Measurements from ENCODE around the gene TNFRSF8. TPM values are rescaled to one million over a fixed set of nuclear protein-coding genes. Genes with fewer than 3 reads are reported as not detected.

Gene TNFRSF8
- total RNA-seq, 1 experiment from 2014 or later = not detected

DNA sequence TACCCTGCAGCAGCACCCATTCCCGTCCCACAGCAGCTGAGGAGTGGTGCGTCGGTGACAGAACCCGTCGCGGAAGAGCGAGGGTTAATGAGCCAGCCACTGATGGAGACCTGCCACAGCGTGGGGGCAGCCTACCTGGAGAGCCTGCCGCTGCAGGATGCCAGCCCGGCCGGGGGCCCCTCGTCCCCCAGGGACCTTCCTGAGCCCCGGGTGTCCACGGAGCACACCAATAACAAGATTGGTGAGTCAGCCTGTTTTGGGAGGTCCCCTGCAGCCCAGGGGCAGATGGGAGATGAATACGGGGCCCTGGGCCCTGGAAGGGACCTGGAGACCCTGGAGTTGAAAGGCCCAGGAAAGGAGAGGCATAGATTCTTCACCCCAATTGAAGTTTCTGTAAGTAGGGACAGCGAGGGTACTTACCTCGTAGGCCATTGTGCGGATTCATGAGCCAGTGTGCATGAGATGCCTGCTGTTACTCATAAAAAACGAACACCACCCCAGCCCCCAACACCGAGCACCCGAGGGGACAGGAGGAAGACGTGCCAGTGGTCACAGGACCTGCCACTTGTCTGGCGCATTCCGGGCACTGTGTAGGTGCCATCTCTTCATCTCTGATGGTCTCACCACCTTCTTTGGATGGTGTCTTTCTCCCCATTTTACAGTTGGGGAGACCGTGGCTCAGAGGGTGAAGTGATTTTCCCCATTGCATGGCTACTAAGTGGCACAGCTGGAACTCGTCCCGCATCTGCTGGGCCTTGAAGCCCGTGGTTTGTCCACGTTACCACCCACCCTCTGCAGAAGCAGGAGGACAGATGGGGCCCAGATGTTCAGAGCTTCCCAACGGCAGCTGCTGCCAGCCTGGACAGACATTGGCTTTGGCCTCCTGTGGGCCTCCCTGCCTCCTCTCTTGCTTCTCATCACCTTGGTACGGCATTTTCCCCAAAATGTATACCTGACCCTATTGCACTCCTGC lies 75.4 kb downstream of the TNFRSF8 start:
- no peak for DNase-seq (ENCODE audit: low spot score)
- Histone ChIP-seq H3K27ac (ENCODE audit: low read depth, low read length, poor library complexity, severe bottlenecking) (no peak overlapping the region), H3K4me1 (ENCODE audit: insufficient read depth, low read length, poor library complexity, severe bottlenecking) (no peaks in the 10 kb centered on the region), H3K27me3 (replicated peaks; ENCODE audit: insufficient read depth, low read depth, low read length, poor library complexity) (no peaks in the 10 kb centered on the region), H3K9me3 (ENCODE audit: low read depth, low read length, poor library complexity, severe bottlenecking) (no peaks in the 10 kb centered on the region), H3K36me3 (ENCODE audit: insufficient read depth, low read length, poor library complexity, severe bottlenecking) (no peaks in the 10 kb centered on the region), H3K4me3 (ENCODE audit: low read depth, low read length, poor library complexity, severe bottlenecking) (no peak overlapping the region)
- intact Hi-C loops (cut with micrococcal nuclease; ENCODE audit: unreplicated experiment) = no loop called here
- BruUV-seq (replicated peaks) = no TSS peak
- ChIA-PET POLR2A (ENCODE audit: low non-redundant PET) (no interaction called here), CTCF (no interaction called here)
- TF ChIP-seq EZH2 (IDR thresholded peaks at IDR 0.05; ENCODE audit: borderline replicate concordance, low read depth, low read length, poor library complexity, severe bottlenecking) (no peak), CTCF (conservative IDR thresholded peaks at IDR 0.05; ENCODE audit: low read depth, low read length) (no peak)

DNA sequence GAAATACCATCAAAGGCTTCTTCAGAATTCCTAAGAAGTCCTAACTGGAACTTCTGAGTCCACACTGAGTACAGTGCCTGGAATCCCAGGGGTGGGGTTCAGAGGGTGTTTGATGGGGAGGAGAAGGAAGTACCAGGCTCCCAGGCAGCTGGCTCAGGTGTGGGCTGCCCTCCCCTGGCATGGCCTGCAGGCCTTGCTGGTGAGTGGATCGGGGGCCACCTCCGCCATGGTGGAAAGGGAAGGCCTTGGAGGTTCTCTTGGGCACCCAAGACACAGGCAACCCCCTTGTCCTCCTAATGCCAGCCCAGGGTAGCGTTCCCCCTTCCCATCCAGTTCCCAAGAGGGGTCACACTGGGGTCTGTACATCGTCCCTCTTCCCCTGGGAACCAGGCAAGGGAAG lies 76.9 kb downstream of the TNFRSF8 start:
- Histone ChIP-seq H3K36me3 (ENCODE audit: insufficient read depth, low read length, poor library complexity, severe bottlenecking) (no peaks in the 10 kb centered on the region), H3K27ac (ENCODE audit: low read depth, low read length, poor library complexity, severe bottlenecking) (no peak overlapping the region), H3K4me1 (ENCODE audit: insufficient read depth, low read length, poor library complexity, severe bottlenecking) (no peaks in the 10 kb centered on the region), H3K27me3 (replicated peaks; ENCODE audit: insufficient read depth, low read depth, low read length, poor library complexity) (no peaks in the 10 kb centered on the region), H3K9me3 (ENCODE audit: low read depth, low read length, poor library complexity, severe bottlenecking) (no peaks in the 10 kb centered on the region), H3K4me3 (ENCODE audit: low read depth, low read length, poor library complexity, severe bottlenecking) (no peak overlapping the region)
- ChIA-PET POLR2A (ENCODE audit: low non-redundant PET) (no interaction called here), CTCF (no interaction called here)
- no peak for DNase-seq (ENCODE audit: low spot score)
- intact Hi-C loops (cut with micrococcal nuclease; ENCODE audit: unreplicated experiment) = no loop called here
- no TSS peak for BruUV-seq (replicated peaks)
- TF ChIP-seq EZH2 (IDR thresholded peaks at IDR 0.05; ENCODE audit: borderline replicate concordance, low read depth, low read length, poor library complexity, severe bottlenecking) (no peak), CTCF (conservative IDR thresholded peaks at IDR 0.05; ENCODE audit: low read depth, low read length) (no peak)

DNA sequence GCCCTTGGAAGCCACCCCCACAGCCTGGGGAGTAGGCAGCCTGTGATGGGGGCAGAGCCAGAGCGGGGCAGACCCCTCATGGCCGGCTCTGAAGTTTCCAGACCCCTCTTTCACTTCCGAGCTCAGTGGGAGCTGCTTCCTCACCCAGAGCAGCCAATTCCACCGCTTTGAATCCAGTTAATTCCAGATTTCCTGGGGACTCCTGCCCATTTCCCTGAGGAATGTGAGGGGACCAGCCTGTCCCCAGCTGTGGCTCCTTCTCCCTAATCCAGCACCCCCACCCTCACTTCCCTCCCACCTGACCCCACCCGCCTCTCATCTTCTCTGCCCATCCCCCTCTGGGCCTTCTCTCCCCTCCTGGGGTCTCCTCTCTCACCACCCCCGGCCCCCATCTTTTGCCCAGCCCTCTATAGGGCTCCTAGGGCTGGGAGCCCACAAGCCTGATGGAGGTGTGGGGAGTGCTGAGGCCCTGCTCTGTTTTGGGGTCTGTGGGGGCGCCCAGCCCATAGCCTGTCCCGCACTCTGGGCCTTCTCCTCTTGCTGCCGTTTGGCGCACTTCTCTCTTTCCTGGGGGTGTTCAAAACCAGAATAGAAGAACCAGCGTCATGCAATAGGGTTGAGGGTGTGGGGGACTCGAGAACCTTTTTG lies 77.5 kb downstream of the TNFRSF8 start:
- Histone ChIP-seq H3K27ac (ENCODE audit: low read depth, low read length, poor library complexity, severe bottlenecking) (no peak overlapping the region), H3K4me1 (ENCODE audit: insufficient read depth, low read length, poor library complexity, severe bottlenecking) (no peaks in the 10 kb centered on the region), H3K36me3 (ENCODE audit: insufficient read depth, low read length, poor library complexity, severe bottlenecking) (no peaks in the 10 kb centered on the region), H3K4me3 (ENCODE audit: low read depth, low read length, poor library complexity, severe bottlenecking) (no peak overlapping the region), H3K9me3 (ENCODE audit: low read depth, low read length, poor library complexity, severe bottlenecking) (no peaks in the 10 kb centered on the region), H3K27me3 (replicated peaks; ENCODE audit: insufficient read depth, low read depth, low read length, poor library complexity) (no peaks in the 10 kb centered on the region)
- POLR2A ChIA-PET (ENCODE audit: low non-redundant PET) = no interaction called here
- TF ChIP-seq CTCF (conservative IDR thresholded peaks at IDR 0.05; ENCODE audit: low read depth, low read length) (no peak), EZH2 (IDR thresholded peaks at IDR 0.05; ENCODE audit: borderline replicate concordance, low read depth, low read length, poor library complexity, severe bottlenecking) (no peak)
- BruUV-seq (replicated peaks) = no TSS peak
- DNase-seq (ENCODE audit: low spot score) = no peak
- CTCF ChIA-PET = no interaction called here
- intact Hi-C loops (cut with micrococcal nuclease; ENCODE audit: unreplicated experiment) = no loop called here
